COR-L47 (cell line): ENCODE results near the gene CGN.
A peak's percentile ranks its signal among the peaks of the same experiment; 100 is the strongest.

Experiments used
- DNase-seq: peaks from one replicate; lab custom pipeline; 2025; lab: John Stamatoyannopoulos, UW

CGN gene, protein sequence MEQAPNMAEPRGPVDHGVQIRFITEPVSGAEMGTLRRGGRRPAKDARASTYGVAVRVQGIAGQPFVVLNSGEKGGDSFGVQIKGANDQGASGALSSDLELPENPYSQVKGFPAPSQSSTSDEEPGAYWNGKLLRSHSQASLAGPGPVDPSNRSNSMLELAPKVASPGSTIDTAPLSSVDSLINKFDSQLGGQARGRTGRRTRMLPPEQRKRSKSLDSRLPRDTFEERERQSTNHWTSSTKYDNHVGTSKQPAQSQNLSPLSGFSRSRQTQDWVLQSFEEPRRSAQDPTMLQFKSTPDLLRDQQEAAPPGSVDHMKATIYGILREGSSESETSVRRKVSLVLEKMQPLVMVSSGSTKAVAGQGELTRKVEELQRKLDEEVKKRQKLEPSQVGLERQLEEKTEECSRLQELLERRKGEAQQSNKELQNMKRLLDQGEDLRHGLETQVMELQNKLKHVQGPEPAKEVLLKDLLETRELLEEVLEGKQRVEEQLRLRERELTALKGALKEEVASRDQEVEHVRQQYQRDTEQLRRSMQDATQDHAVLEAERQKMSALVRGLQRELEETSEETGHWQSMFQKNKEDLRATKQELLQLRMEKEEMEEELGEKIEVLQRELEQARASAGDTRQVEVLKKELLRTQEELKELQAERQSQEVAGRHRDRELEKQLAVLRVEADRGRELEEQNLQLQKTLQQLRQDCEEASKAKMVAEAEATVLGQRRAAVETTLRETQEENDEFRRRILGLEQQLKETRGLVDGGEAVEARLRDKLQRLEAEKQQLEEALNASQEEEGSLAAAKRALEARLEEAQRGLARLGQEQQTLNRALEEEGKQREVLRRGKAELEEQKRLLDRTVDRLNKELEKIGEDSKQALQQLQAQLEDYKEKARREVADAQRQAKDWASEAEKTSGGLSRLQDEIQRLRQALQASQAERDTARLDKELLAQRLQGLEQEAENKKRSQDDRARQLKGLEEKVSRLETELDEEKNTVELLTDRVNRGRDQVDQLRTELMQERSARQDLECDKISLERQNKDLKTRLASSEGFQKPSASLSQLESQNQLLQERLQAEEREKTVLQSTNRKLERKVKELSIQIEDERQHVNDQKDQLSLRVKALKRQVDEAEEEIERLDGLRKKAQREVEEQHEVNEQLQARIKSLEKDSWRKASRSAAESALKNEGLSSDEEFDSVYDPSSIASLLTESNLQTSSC

DNA sequence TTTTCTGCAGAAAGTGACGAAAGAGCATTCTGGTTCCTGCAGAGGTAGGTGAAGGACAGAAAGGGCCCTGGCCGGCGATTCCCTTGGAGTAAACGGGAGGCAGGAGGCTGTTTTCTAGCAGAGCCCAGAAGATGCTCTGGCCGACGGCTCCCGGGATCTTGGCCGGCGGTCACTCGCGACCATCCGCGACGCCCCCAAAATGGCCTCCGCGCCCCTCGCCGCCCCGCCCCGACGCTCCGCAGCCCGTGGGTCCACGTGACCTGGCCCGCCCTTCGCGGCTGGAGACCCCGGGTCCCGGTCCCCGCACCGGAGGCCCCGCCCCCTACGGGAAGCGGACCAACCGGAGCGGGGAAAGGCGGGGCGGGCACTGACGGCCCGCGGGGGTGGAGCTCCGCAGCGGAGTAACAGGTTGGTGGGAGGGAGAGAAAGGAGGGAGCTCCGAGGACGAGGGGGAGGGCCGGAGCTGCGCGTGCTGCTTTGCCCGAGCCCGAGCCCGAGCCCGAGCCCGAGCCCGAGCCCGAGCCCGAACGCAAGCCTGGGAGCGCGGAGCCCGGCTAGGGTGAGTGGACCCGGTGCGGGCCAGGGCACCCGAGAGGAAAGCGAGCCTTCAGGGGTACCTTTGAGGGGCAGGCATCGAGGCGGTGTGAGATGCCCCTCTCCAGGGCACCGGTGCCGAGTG, at the start of gene CGN:
CGN (plus strand) TSS at position 431 of the 679 bp plus-strand sequence. CDS start 7,133 bp downstream, outside the sequence.
- DNase-seq, result peak; percentile 95

DNA sequence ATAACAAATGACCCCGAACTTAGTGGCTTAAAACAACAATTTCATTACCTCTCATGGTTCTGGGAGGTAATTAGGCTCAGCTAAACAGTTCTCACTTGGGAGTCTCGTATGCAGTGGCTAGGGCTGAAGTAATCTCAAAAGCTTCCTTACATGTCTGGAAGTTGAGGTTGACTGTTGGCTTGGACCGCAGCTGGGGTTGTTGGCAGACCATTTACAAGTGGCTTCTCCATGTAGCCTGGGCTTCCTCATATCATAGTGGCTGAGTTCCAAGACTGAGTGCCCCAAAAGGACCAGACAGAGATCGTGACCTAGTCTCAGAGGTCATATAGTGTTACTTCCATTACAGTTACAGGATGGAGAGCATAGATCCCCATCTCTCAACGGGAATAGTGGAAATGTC, 49.5 kb upstream of the CGN start:
- DNase-seq, result no peak

DNA sequence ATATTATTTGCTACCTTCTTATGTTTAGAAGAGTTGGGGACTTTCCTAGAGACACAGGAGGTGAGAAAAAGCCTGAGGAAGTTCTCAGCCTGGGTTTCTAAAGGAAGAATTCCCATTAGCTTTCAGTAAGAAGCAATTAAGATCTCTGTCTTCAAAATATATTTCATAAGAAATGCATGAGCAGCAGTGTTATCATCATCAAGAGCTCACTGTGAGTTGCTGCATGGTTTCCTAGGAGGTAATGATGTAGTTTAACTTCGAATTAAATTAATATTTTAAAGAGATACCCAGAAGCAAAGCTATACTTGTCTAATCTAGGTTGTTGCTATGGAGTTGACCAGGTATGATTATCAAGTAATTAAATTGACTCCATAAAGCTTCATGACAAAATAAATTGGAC, 46.2 kb upstream of the CGN start:
- DNase-seq, result no peak

DNA sequence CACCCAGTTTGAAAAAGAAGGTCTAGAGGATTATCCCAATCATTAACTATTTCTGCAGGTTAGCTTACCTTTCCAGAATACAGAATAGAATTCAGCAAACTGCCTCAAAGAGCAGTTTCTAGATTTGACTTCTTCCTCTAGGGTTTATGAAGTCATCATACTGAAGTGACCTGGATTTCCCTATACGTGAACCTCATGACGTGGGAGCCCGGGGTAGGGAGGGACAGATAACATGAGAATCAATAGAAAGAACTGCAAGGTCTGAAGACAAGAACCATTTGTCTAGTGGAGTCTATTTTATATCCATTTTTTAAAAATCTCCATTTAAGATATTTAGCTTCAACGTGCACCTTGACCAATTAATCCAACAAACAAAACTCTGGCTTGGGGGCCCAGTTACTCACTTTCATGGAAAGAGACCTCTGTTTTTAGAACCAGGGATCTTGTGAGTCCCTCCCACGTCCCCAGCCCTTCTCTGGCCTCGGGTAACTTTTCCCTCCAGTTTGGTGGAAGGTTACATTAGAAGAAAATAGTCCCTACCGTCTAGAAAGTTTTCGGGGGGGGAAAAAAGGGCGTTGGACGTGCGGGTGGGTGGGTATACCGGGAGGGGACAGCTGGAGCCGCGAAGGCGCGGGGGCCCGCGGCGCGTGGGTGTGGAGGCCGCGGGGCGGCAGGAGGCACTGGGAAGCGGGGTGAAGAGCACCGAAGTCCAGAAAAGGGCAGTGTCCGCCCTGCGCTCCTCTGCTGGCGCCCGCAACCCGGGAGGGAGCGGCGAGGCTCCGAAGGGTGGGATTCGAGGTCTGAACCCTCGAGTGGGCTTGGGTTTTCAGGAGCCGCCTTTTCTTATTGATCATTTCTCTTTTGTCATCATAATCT, 38.1 kb upstream of the CGN start:
- no peak for DNase-seq

DNA sequence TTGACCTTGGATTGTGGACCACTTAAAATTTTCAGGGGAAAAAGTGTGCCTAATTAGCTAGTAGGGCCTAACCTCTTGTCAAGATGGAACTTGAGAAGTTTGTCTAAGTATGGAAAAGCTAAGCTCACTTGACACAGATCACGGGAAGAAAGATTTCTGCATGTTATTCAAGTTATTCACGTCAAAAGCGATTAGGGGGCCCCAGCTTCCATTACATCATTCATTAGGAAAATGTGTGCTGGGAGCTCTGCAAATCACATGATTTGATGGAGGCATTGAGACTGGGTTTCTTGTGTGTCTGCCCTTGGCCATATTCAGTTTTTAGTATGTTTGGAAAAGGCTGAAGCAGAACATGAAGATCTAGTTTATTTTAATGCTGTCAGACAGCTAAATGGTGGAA, 36.4 kb upstream of the CGN start:
- no peak for DNase-seq

DNA sequence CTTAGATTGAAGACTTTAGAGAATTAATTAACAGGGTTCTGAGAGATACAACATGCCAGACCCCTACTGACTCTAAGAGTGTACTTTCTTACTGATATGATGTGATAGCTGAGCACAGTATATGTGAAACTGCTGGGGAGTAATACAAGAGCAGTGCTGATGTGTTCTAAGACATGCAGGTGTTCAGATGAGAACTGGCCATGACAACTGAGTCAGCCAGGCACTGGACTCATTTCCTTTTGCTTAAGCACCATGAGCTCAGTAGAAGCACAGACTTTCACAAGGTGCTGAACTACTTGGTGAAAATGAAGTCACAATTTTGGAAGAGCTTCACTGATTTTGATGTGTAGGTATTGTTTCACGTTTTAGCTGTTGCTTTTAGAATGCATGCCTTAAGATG, 36.0 kb upstream of the CGN start:
- no peak for DNase-seq

DNA sequence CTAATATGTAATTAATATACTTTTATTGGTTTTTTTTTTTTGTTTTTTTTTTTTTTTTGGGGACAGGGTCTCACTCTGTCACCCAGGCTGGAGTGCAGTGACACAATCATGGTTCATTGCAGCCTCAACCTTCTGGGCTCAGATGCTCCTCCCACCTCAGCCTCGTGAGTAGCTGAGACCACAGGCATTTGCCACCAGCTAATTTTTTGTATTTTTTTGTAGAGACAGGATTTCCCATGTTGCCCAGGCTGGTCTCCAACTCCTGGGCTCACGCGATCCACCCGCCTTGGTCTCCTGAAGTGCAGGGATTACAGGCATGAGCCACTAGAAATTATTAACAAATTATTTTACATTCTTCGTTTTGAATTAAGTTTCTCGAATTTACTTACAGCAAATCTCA, 35.1 kb upstream of the CGN start:
- no peak for DNase-seq

DNA sequence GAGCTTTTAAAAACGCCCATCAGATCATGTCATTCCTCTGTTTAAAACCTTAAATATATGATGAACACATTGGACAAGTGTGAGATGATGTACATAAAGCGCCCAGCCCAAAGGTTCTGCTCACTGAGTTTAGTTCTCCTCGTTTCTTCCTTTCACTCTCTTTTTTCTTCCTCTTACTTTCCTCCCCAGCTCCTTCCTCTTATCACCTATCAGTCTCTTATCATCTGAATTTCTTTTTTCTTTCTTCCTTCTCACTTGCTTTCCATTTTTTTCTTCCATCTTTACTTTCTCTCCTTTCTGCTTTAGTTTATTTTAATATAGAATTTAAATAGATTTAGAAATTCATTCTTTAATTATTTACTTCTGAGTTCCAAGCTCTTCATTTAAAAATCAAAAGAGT, 34.1 kb upstream of the CGN start:
- DNase-seq, result no peak

DNA sequence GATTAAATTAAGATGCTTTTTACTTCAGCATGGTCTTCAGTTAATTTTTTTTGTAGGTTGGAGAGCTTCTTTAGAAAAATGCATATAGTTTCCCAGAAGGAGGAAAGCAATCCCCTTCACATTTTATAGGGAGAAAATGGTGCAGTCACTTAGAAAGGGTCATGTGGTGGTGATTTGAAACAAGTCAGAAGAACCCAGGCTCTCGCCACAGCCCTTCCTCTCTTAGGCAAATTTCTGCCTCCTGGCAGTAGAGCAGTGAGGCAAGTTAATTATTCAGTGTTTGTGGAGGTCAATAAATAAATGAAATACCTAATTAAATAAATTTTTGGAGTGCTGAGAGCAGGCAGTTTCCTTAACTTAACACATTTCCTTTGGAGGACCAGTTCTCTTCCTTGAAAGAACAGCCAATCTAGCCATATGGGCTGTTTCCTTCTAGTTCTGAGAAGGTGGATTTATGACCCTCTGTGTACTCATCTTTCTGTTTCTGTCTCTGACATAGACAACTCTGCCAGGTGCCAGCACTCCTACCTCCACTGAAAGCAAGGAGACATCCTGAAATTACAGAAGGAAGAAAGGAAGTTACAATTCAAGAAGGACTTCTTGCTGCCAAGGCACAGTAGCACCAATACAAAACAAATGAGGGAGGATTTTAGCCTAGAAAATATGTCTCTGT, 32.9 kb upstream of the CGN start:
- no peak for DNase-seq

DNA sequence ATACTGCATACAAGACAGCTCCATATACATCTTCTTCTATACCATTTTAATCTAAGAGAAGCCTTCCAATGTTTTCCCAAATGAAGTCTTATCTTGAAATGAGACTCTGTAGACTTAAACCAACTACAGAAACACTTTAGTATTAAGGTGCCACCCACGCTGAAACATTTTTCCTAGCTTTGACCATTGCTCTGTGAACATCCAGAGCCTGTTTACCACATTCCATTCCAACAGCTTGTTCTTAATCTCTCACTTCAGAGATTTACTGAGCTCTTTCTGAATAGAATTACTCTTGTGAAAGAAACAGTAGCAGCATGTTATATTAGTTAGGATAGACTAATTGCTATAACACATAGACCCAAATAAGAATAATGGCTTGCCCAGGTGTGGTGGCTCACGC, 32.3 kb upstream of the CGN start:
- DNase-seq, result no peak

DNA sequence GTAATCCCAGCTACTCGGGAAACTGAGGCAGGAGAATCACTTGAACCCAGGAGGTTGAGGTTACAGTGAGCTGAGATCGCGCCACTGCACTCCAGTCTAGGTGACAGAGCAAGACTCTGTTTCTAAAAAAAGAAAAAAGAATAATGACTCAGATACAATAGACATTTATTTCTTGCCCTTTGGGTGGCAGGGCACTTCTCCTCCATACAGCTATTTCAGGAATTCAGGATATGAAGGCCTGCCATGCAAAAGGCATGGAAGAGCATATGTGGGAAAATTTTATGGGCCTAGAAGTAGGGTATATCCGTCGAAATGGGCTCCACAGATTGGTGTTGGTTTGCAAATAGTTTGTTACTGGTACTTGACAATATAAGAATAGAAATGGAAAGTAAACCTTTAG, 31.7 kb upstream of the CGN start:
- no peak for DNase-seq

DNA sequence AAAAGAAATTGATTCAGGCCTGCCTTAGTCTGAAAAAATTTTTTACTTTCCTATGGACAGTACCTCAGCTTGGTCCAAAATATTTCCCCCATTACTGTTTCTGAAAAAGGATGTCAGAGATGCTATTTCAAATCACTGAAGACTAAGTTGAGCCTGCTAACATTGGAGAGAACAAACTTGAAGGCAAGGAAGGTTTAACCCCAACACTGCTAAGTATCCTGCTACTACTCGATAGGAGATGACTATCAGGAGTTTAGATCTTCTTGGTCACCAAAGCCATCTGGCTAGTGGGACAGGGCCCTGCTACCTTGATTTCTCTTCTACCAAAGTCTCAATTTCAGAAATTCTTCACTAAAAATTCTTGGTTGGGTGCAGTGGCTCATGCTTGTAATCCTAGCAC, 29.2 kb upstream of the CGN start:
- DNase-seq, result no peak

DNA sequence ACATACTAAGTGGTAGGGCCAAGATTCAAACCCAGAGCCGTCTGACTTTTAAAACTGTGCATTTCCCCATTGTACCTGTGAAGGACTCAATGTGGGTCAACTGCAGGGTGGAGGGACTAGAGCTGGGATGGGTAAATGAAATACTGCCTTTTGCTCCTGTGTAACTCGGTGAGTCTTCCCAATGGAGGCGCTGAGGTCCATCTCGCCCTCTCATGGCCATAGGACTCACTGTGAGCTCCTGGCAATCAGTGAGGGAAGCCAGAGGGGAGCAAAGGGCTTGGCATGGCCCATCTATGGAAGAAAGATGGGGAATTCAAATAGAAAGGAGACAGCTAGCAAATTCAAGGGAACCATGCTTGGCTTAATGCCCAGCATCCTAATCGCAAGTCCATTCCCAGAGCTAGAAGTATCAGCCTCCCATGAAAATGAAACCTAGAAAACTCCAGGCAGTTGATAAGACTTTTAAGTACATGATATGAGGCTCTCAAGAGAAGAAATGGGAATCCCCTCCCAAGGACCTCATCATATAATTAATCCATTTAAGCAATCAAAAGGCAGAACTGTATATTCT, 25.4 kb upstream of the CGN start:
- no peak for DNase-seq

DNA sequence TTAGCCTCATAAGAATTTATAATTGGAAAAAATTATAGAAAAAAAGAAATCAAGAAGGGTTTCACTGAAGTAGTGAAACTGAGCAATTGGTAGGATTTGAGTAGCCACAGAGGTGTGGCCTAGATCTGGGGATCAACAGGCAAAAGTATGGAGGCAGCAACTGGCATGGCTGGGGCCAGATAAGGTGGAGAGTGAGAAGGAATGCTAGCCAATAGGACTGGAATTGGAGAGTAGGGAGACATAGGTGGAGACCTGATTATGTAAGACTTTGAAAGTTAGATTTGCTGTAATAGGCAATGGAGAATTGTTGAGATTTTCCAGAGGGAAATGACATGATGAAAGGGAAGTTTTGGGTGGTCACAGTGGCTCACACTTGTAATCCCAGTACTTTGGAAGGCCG, 24.6 kb upstream of the CGN start:
- DNase-seq, result no peak

DNA sequence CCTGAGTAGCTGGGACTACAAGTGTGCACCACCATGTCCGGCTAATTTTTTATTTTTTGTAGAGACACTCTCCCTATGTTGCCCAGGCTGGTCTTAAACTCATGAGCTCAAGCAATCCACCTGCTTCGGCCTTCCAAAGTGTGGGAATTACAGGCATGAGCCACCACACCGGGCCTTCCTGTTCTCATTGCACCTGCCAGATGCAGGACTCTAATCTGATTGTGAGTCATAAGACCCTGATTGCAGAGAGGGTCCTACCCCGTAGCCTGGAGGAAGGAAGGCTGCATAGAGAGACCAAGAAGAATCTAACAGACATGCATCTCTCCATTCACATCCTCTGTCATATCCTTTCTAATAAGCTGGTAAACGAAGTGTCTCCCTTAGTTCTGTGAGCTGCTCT, 19.5 kb upstream of the CGN start:
- DNase-seq, result no peak

DNA sequence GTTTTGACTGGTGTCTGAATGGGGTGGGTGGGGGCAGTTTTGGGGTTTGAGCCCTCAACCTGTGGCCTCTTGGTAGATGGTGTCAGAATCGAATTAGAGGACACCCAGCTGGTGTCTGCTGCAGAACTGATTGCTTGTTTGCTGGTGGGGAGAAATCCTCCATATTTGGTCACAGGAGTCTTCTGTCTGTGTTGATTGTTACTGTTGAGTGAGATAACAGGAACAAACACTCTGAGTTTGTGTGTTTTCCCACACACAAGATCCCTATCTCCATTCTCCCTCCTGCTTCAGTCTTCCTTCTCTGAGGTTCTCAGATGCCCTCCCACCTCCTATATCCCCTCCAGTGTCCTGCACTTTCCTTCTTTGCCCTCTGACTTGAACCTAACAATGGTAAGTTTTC, 19.1 kb upstream of the CGN start:
- DNase-seq, result no peak

DNA sequence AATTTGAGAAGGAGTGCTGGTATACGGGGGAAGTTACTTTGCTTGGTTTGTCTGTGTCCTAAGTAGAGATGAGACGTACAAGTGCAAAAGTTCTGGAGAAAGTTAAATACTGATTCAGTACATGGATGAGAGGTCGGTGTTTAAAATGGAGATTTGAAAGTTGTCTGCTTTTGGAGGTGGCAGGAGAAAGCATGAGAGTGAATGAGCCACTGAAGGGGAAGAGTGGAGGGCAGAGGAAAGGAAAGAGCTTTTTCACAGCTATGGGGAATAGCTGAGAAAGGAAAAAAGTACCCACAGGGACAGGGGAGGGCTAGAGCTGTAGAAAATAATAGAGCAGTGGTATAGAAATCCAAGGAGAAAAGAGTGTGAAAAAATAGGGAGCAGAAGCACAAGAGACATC, 18.1 kb upstream of the CGN start:
- no peak for DNase-seq

DNA sequence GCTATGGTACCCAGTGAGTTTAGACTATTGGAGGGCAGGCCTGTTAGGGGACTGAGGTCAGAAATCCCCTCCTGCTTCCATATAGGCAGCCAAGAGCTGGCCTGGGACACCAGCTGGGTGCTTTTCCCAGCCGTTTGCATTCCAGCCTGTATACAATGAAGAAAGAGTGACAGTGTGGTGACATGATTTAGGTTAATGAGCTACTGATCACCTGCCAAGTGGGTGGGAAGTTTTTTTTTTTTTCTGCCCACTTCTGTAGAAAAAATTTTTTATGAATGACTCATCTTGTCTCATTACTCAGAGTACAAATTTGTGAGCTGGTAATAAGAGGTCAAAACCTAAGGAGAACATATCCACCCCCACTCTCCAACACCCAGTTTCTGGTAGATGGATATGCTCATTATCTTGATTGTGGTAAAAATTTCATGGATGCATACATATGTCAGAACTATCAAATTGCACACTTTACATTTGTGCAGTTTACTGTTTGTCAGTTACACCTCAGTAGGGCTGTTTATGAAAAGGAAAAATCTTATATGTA, 16.4 kb upstream of the CGN start:
- peak; percentile 13 for DNase-seq

DNA sequence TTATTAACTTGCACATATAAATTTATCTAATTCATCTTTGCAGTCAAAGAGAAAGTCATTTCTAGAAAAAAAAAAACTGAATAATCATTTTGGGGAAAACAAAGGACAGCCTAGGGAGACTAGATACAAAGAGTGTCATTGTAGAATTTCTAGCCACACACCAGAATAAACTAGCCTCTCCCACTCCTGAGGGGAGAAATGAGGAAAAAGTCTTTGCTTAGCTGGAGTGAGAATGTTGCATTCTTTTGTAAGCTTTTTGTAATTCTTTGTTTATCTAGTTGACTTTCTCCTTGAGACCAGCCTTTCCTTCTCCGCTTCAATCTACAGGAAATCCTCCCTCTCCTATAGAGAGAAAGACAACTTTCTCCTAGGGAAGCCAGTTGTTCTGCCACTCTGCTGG, 15.9 kb upstream of the CGN start:
- no peak for DNase-seq

DNA sequence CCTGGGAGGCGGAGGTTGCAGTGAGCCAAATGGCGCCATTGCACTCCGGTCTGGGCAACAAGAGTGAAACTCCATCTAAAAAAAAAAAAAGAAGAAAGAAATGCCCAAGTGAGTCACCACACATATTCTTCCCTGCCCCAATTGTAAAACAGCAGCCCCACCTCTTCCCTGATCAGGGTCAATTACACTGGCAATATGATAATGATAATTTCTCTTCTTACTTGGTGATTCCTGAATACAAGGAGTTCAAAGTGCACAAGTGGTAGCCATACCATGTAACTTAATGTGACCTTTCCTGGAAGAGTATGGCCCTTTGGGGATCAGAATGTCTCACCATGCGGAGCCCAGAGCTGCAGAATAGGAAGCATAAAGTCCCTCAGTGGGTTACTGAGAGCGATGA, 11.8 kb upstream of the CGN start:
- no peak for DNase-seq
